HFFc6 (cell line): Measurements from ENCODE around the gene HIVEP3. TPM values are rescaled to one million over a fixed set of nuclear protein-coding genes. Genes with fewer than 3 reads are reported as not detected.

Source experiments
- DNase-seq: peaks from one replicate; pipeline ENCODE4 v3.0.0-alpha.2; 2018
- H3K27ac Mint-ChIP-seq: 2 replicates; pipeline ENCODE4 v1.8.0; 2020; ENCODE audit warnings: mild to moderate bottlenecking, mixed read lengths
- H3K27me3 Mint-ChIP-seq: 2 replicates; pipeline ENCODE4 v1.8.0; 2021; ENCODE audit warnings: mild to moderate bottlenecking, moderate library complexity, mixed read lengths; ENCODE audit not compliant: insufficient read depth
- H3K36me3 Mint-ChIP-seq: 2 replicates; pipeline ENCODE4 v1.8.0; 2021; ENCODE audit warnings: low read depth, mixed read lengths
- H3K4me1 Mint-ChIP-seq: 2 replicates; pipeline ENCODE4 v1.8.0; 2020; ENCODE audit warnings: low read depth, mixed read lengths
- H3K4me3 Mint-ChIP-seq: 2 replicates; pipeline ENCODE4 v1.8.0; 2020; ENCODE audit warnings: mild to moderate bottlenecking, moderate library complexity, mixed read lengths
- H3K9me3 Mint-ChIP-seq: 2 replicates; pipeline ENCODE4 v1.8.0; 2020; ENCODE audit warnings: mild to moderate bottlenecking, mixed read lengths
- CTCF ChIP-seq: fragments of 200-600 bp; sonication (generic); IDR thresholded peaks from 2 replicates; pipeline ENCODE4 v1.5.0; 2021; ENCODE audit warnings: antibody characterized with exemption, mild to moderate bottlenecking
- total RNA-seq, 6 experiments: library from RNA; stranded (reverse); fragmentation: NEBNext Ultra II Directional; extraction: Animal tissue kit (Norgen Biotek cat#: 25700); gene quantifications; 2 replicates in 1 of 6; 3 replicates in 5 of 6; pipeline ENCODE4 v1.2.3, GENCODE V29; 2021

Gene HIVEP3
- total RNA-seq, 6 experiments from 2014 or later: 7.0 to 9.7 (median 7.9) TPM

GRCh38 chr1:41679994-41680393 is 238.7 kb downstream of the HIVEP3 start:
- DNase-seq: no peak
- Mint-ChIP-seq H3K36me3 (no peaks in the 10 kb centered on the region), H3K9me3 (no peaks in the 10 kb centered on the region), H3K27ac (no peak overlapping the region), H3K4me3 (no peak overlapping the region), H3K27me3 (peaks cover 1% of the 10 kb centered on the region; the same call in 1 of the 2 replicates), H3K4me1 (peaks cover 74% of the 10 kb centered on the region)
- TF ChIP-seq CTCF: no peak

- H3K4me3 Mint-ChIP-seq: no peak overlapping the region
- DNase-seq: no peak
- peaks cover 70% of the 10 kb centered on the region for H3K4me1 Mint-ChIP-seq
- H3K9me3 Mint-ChIP-seq: no peaks in the 10 kb centered on the region
- TF ChIP-seq CTCF: no peak
- no peaks in the 10 kb centered on the region for H3K36me3 Mint-ChIP-seq
- H3K27ac Mint-ChIP-seq: no peak overlapping the region
- peaks cover 3% of the 10 kb centered on the region for H3K27me3 Mint-ChIP-seq
Observed at GRCh38 chr1:41679531-41679930, 239.2 kb downstream of the HIVEP3 start.

GRCh38 chr1:41678111-41678878 is 240.4 kb downstream of the HIVEP3 start:
- no peak for TF ChIP-seq CTCF
- DNase-seq: no peak
- Mint-ChIP-seq H3K4me1 (peaks cover 69% of the 10 kb centered on the region), H3K9me3 (no peaks in the 10 kb centered on the region), H3K4me3 (peak overlapping the region; percentile 18; the same call in 1 of the 2 replicates), H3K27me3 (peaks cover 3% of the 10 kb centered on the region), H3K27ac (peak overlapping the region; percentile 60), H3K36me3 (no peaks in the 10 kb centered on the region)

- TF ChIP-seq CTCF: no peak
- no peak overlapping the region for H3K27ac Mint-ChIP-seq
- H3K27me3 Mint-ChIP-seq: peaks cover 3% of the 10 kb centered on the region
- peaks cover 69% of the 10 kb centered on the region for H3K4me1 Mint-ChIP-seq
- H3K9me3 Mint-ChIP-seq: no peaks in the 10 kb centered on the region
- no peak for DNase-seq
- no peak overlapping the region for H3K4me3 Mint-ChIP-seq
- no peaks in the 10 kb centered on the region for H3K36me3 Mint-ChIP-seq
Observed at GRCh38 chr1:41677620-41678019, 241.1 kb downstream of the HIVEP3 start.

GRCh38 chr1:41675401-41675800 is 243.3 kb downstream of the HIVEP3 start:
- Mint-ChIP-seq H3K27me3 (peaks cover 3% of the 10 kb centered on the region), H3K36me3 (no peaks in the 10 kb centered on the region), H3K4me1 (peaks cover 72% of the 10 kb centered on the region), H3K4me3 (no peak overlapping the region), H3K9me3 (no peaks in the 10 kb centered on the region), H3K27ac (no peak overlapping the region)
- no peak for TF ChIP-seq CTCF
- DNase-seq: no peak
